DLD1 (cell line): ENCODE data around the gene CNMD.
"Not testable (repeated sequence)": the region's sequence is repeated elsewhere in the genome, so short reads cannot be mapped to it uniquely, and the experiment has no call there.

Source experiments
- in situ Hi-C: cut with HindIII; loops from 2 replicates; pipeline ENCODE4 v1.10.0; 2017; ENCODE audit warnings: low sequenced_read_pairs

The CNMD gene

DNA sequence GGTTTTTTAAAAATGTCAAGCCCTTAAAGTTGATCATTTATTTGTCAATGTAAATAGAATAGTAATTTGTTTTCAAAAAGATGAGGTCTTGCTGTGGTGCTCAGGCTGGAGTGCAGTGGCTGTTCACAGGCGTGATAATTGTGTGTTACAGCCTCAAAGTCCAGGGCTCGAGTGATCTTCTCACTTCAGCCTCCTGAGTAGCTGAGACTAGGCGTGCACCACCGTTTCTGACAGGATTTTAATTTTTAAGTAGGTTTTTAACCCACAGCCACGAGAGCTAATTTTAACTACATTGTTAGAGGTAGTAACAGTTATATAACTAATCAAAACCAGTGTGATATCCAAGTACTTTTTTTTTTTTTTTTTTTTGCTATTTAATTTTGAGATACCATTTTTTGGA is 43.1 kb downstream of the CNMD start:
- in situ Hi-C loops = no loop called here

DNA sequence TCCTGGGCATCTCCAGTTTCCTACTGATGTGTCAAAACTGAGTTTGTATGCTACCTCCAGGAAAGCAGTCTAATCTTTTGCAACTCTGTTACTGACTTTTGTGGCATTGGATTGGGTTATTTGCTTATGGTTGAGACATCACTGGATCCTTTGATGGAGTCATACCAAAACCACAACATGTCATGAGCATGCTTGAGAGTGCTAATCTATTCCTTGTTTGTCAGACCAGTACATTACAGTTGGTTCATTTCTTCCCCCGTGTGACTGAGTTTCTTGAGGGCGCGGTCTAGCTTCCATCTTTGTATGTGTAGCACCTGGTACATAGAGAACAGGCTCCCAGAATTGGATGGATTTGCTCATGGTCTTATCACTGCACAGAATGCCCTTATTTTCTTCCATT is 43.8 kb downstream of the CNMD start:
- in situ Hi-C loops = no loop called here

DNA sequence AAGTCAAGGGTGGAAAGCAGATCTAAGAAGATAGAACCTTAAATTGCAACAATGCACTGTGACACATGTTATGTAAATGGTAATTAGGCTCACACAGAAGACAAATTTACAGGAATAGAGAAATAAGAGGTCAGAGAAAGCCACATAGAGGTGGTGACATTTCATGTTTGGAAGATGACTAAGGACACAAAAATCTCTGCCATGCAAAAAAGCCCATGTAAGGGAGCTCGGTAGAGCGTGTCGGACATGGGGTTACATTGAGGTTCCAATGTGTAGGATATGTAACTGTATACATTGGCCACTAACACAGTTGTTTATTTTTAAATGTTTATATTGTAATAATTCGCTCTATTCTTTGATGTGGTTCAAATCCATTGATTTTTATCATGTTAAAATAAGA is 53.2 kb downstream of the CNMD start:
- in situ Hi-C loops = no loop called here

DNA sequence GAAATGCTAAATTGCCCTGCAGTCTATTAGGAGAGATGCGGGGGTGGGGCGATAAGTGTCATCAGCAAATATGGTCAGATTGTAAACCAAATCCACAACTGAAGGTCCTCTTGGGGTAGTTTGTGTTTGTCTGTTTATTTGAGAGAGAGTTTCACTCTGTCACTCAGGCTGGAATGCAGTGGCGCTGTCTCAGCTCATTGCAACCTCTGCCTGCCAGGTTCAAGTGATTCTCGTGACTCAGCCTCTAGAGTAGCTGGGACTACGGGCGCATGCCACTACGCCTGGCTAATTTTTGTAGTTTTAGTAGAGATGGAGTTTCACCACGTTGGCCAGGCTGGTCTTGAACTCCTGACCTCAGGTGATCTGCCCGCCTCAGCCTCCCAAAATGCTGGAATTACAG is 53.8 kb downstream of the CNMD start:
- in situ Hi-C loops = not testable (repeated sequence)

DNA sequence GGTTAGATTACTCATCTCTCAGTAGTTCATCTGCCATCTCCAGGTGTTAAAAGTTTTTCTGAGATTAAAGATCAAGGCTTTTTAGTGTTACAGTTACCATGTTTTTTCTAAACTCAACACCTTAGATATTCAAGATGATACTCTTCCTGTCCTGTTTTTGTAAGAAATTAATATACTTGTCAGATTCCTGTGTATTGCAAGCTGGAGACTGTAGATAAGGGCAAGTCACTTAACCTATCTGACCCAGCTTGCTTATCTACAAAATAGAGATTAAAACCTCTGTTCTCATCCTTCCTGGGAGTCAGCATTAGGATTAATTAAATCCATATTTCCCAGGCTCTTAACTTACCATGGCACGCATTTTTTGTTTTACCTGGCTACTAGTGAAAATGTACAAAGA is 61.8 kb downstream of the CNMD start:
- in situ Hi-C loops = no loop called here

DNA sequence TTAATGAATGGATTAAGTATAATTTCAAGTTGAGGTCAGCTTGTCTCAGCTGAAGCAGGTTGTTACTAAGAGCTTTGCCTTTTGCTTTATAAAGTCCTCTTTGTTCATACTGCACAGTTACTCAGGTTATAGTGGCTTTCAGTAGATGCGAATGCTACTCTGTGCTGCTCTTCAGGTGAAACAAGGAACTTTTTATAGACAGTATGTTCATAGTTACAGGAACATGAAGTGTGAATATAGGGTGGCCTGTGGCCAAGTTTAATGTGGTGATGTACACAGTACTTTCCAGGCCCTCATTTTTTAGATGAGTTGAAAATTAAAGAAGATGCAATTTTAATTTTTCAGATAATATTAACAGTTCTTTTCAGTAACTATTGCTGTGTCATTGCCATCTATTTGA is 66.2 kb downstream of the CNMD start:
- in situ Hi-C loops = no loop called here

DNA sequence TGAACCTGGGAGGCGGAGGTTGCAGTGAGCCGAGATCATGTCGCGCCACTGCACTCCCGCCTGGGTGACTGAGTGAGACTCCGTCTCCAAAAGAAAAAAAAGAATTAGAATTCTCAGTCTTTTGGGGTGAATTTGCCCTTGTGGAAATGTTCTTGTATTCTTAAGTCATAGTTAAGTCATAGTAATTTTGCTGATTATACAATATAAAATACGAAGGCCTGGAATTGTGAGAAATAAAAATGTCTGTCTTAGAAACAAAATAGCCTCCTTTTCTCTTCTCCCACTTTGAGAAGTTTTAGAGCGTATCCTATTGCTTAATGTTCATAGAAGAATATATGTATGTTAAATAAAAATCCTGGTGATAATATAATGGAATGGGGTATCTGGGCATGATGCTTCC is 68.9 kb downstream of the CNMD start:
- in situ Hi-C loops = no loop called here

DNA sequence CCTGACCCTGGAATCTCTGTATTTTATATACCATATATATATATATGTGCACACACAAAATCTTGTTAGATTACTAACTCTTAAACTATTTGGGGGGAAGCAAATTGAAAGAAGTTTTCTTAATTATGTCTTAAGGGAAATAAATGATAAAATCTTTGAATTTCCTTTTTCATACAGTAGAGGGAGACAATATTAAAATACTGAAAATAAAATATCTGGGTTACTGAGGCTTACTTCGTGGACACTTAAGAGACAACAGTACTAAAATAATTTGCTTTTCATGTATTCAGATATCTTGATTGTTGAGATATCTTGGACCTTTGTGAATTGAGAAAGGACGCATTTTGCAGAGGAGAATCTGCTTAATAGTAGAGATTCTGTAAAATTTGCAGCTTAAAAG is 69.9 kb downstream of the CNMD start:
- in situ Hi-C loops = no loop called here

DNA sequence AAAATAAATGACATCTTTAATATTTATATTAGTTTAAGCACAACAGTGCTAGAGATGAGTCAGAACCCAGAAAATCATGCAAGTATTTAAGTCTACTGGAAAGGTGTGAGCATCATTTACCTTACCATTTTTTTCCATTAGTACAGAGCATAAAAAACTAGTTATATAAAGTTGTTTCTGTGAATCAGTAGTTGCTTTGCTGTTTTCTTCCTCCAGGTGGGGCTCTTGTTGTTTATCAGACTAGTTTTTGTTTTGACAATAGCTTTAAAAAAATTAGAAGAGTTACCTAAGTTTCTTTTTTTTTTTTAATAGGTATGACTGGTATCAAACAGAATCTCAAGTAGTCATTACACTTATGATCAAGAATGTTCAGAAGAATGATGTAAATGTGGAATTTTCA is 74.3 kb downstream of the CNMD start:
- in situ Hi-C loops = no loop called here

DNA sequence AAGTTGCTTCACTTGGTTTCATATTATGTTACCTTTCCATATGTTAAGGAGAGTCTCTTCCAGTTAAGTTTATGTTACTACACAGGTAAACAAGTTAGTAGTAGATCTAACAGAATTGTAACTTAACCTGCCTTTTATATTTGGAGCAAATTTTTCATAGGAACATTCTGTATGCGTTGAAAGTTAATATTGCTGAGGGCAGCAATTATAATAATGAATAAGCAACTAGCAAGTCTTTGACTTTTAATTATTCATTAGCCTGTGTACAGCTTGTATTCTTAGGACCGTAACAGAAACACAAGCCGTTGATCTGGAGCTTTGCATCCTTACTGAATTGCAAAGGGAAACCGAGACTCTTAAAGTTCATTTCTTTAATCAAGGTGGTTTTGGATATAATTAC is 75.3 kb downstream of the CNMD start:
- in situ Hi-C loops = no loop called here

DNA sequence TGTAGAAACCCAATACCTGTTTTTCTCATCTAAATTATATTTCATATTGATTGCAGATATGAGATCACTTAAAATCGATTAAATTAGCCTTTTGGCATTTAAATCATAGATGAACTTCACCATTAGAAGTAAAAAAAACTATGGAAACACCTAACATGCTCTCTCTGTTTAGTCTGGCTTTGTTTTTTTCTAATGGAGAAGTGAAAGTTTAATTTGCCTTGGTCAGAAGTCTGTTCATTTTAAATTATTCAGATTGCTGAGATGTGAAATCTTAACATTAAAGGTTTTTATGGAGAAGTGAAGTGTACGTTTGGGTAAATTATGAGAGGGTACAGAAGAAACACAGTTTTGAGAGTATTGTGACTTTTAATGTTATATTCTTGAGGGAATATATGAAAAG is 80.3 kb downstream of the CNMD start:
- in situ Hi-C loops = no loop called here
